IPS DF 6.9 (cell line): ENCODE results near the gene PTPRG.

ENCODE experiments used
- DNase-seq: peaks from one replicate; pipeline ENCODE4 v3.0.0-alpha.2; 2013; ENCODE audit warnings: low read depth, low spot score
- H3K27ac ChIP-seq: one replicate; pipeline ENCODE4 v1.5.1; 2013; ENCODE audit warnings: low read length, control low read depth
- H3K27me3 ChIP-seq: 2 replicates; pipeline ENCODE4 v1.6.1; 2013; ENCODE audit warnings: mild to moderate bottlenecking, low read length; ENCODE audit not compliant: control insufficient read depth, insufficient read depth
- H3K36me3 ChIP-seq: 2 replicates; pipeline ENCODE4 v1.6.1; 2013; ENCODE audit warnings: low read length; ENCODE audit not compliant: control insufficient read depth, insufficient read depth
- H3K4me1 ChIP-seq: 2 replicates; pipeline ENCODE4 v1.6.1; 2013; ENCODE audit warnings: low read length; ENCODE audit not compliant: control insufficient read depth, insufficient read depth
- H3K4me3 ChIP-seq: 2 replicates; pipeline ENCODE4 v1.5.1; 2013; ENCODE audit warnings: mild to moderate bottlenecking, low read length
- H3K9me3 ChIP-seq: 2 replicates; pipeline ENCODE4 v1.6.1; 2013; ENCODE audit warnings: low read length, inconsistent platforms; ENCODE audit not compliant: control insufficient read depth, insufficient read depth
- WGBS: extraction: QIAGEN DNeasy Blood & Tissue Kit; methylation state at CpG from one replicate; pipeline ENCODE4 v1.1.7; 2013; ENCODE audit warnings: mixed read lengths, missing lambda C conversion rate; ENCODE audit not compliant: insufficient read length, insufficient coverage; 5-methylcytosine and 5-hydroxymethylcytosine counted together

Gene PTPRG

GRCh38 chr3:61928776-61929314 is 367.5 kb downstream of the PTPRG start:
- no peak for DNase-seq
- H3K27me3 ChIP-seq, result no peaks in the 10 kb centered on the region
- H3K4me3 ChIP-seq, result no peak overlapping the region
- H3K9me3 ChIP-seq, result no peaks in the 10 kb centered on the region
- no CpG with 5 or more reads among the region's 4 CpGs for WGBS
- H3K27ac ChIP-seq, result no peak overlapping the region
- peaks cover 6% of the 10 kb centered on the region; the same call in 1 of the 2 replicates for H3K4me1 ChIP-seq
- no peaks in the 10 kb centered on the region for H3K36me3 ChIP-seq

DNA sequence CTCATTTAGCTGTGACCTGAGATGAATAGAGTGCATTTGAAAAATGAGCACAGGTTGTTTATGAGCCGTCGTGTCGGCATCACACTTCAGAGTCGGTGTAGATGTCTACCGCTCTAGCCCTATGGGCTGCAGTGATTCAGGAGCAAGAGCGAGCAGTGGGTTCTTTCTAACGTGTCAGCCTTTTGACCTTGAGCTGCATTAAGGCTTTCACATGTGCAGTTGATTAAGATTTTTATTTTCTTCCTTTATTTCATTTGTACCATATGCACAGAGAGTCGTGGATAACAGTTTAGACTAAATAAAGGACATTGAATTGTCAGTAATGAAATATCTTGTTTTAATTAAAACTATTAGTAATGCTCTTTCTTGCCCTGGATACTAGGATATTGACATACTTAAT is 368.2 kb downstream of the PTPRG start:
- no peak overlapping the region for H3K4me3 ChIP-seq
- H3K9me3 ChIP-seq, result no peaks in the 10 kb centered on the region
- H3K4me1 ChIP-seq, result 0 out of 2 replicates have a peak, but pooled peaks cover 4% of the 10 kb centered on the region
- H3K36me3 ChIP-seq, result no peaks in the 10 kb centered on the region
- no peak overlapping the region for H3K27ac ChIP-seq
- DNase-seq, result no peak
- H3K27me3 ChIP-seq, result no peaks in the 10 kb centered on the region
- WGBS, result no CpG with 5 or more reads among the region's 8 CpGs

DNA sequence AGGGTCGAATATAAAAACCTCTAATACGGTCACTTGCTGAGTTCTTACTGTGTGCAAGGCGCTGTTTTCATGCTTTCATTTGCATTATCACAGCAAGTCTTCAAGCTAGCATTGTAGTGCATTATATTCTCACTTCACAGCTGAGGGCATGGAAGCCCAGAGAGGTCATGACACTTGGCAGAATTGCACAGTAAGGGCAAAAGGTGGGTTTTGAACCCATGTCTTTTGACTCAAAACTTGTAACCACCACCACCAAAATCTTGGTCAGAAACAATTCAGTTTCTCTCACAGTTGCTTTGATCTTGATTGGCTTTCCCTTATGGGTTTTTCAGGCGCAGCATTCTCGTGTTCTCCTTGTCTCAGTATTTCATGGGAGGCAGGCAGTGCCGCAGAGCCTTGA is 371.1 kb downstream of the PTPRG start:
- H3K27ac ChIP-seq, result no peak overlapping the region
- H3K4me1 ChIP-seq, result peaks cover 3% of the 10 kb centered on the region; the same call in 1 of the 2 replicates
- no peaks in the 10 kb centered on the region for H3K27me3 ChIP-seq
- no CpG with 5 or more reads among the region's 6 CpGs for WGBS
- H3K9me3 ChIP-seq, result no peaks in the 10 kb centered on the region
- no peak for DNase-seq
- no peaks in the 10 kb centered on the region for H3K36me3 ChIP-seq
- H3K4me3 ChIP-seq, result no peak overlapping the region

DNA sequence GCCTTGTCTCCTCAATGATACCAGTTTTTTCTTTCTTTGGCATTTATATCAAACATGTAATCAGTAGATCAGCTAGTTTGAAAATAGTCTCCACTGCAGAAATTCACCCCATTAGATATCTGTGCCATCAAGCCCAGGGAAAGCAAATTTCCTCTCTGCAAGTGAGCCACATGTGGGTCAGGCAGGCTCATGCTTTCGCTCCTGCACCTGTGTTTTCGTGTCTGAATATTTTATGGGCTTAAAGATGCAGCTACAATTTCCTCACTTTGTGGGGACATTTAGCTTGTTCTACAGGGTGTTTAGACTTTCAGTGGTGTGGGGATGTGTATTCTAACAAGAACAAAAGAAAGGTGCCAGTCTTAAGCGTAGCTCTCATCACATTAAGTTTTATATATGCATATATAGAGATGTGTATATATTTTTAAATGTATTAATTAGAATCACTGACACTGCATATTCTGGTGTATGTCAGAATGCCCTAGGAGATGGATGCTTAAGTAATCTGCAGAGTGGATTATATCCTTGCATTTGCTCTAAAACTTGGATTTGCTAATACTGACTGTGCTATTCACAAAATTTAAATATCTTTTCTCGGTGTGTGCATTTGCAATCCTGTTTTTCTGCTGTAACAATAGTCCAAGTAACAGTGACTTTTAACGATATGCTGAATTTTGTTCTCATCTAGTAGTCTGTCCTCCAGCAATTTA is 372.6 kb downstream of the PTPRG start:
- DNase-seq, result no peak
- no CpG with 5 or more reads among the region's 5 CpGs for WGBS
- peaks cover 3% of the 10 kb centered on the region; the same call in 1 of the 2 replicates for H3K4me1 ChIP-seq

GRCh38 chr3:61934505-61934871 is 373.1 kb downstream of the PTPRG start:
- H3K27me3 ChIP-seq, result no peaks in the 10 kb centered on the region
- no peaks in the 10 kb centered on the region for H3K36me3 ChIP-seq
- H3K4me1 ChIP-seq, result peaks cover 3% of the 10 kb centered on the region; the same call in 1 of the 2 replicates
- no CpG with 5 or more reads among the region's 1 CpG for WGBS
- H3K4me3 ChIP-seq, result no peak overlapping the region
- no peak overlapping the region for H3K27ac ChIP-seq
- H3K9me3 ChIP-seq, result no peaks in the 10 kb centered on the region
- no peak for DNase-seq

More for the DNA sequence above, 372.6 kb downstream of the PTPRG start:
- no peaks in the 10 kb centered on the region for H3K27me3 ChIP-seq
- no peaks in the 10 kb centered on the region for H3K36me3 ChIP-seq
- no peak overlapping the region for H3K27ac ChIP-seq
- H3K4me3 ChIP-seq, result no peak overlapping the region
- no peaks in the 10 kb centered on the region for H3K9me3 ChIP-seq

GRCh38 chr3:61935814-61936213 is 374.4 kb downstream of the PTPRG start:
- Histone ChIP-seq H3K4me1 (peaks cover 3% of the 10 kb centered on the region; the same call in 1 of the 2 replicates), H3K9me3 (no peaks in the 10 kb centered on the region), H3K4me3 (no peak overlapping the region), H3K27me3 (no peaks in the 10 kb centered on the region), H3K36me3 (no peaks in the 10 kb centered on the region), H3K27ac (no peak overlapping the region)
- no peak for DNase-seq
- no CpG with 5 or more reads among the region's 3 CpGs for WGBS

DNA sequence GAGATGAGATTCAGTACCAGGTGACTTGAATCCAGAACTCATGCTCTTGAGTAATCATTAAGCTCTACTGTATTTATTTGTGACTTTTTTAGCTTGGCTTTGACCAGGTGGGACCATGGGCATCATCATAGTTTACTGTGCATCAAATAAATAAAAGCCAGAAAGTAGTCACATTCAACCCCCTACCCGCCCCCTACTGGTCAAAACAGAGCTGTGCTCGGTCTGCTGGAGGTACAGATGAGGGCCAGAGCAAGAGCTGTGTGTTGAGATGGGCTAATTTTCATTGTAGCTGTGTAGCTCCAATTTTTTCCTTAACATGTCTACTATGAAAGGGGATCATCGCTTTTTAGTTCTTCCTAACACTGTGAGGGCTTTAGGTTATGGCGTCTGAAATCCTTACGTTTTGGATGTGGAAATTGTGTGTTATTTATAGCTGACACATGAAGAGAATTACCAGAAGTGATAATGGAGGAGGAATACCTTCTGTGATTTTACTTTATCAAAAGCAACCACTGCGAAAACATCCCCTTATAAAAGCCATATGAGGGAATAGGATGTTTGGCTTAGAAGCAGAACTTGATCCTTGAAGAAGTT is 375.1 kb downstream of the PTPRG start:
- Histone ChIP-seq H3K9me3 (no peaks in the 10 kb centered on the region), H3K4me1 (peaks cover 2% of the 10 kb centered on the region; the same call in 1 of the 2 replicates), H3K36me3 (no peaks in the 10 kb centered on the region), H3K27me3 (no peaks in the 10 kb centered on the region), H3K4me3 (no peak overlapping the region), H3K27ac (no peak overlapping the region)
- DNase-seq, result no peak
- no CpG with 5 or more reads among the region's 6 CpGs for WGBS

DNA sequence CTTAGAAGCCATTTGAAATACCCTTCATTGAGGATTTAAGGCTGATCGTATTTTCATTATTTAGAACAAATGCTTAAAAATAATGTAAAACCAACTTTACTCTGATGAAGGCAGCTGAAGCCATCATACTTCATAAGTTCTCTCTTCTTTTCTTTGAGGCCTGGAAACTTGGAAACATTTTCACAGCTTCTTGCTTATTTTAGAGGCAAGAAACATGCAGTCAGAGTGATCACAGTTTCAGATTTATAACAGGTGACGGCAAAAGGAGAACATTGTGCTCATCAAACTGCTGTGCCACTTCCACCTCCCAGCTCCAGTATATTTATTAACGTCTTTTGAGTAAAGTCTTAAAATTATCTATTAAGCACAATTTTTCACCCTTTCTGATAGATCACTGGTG is 376.1 kb downstream of the PTPRG start:
- no CpG with 5 or more reads among the region's 3 CpGs for WGBS
- Histone ChIP-seq H3K4me3 (no peak overlapping the region), H3K27ac (no peak overlapping the region), H3K27me3 (no peaks in the 10 kb centered on the region), H3K4me1 (peaks cover under 1% of the 10 kb centered on the region; the same call in 1 of the 2 replicates), H3K36me3 (no peaks in the 10 kb centered on the region), H3K9me3 (no peaks in the 10 kb centered on the region)
- DNase-seq, result no peak

DNA sequence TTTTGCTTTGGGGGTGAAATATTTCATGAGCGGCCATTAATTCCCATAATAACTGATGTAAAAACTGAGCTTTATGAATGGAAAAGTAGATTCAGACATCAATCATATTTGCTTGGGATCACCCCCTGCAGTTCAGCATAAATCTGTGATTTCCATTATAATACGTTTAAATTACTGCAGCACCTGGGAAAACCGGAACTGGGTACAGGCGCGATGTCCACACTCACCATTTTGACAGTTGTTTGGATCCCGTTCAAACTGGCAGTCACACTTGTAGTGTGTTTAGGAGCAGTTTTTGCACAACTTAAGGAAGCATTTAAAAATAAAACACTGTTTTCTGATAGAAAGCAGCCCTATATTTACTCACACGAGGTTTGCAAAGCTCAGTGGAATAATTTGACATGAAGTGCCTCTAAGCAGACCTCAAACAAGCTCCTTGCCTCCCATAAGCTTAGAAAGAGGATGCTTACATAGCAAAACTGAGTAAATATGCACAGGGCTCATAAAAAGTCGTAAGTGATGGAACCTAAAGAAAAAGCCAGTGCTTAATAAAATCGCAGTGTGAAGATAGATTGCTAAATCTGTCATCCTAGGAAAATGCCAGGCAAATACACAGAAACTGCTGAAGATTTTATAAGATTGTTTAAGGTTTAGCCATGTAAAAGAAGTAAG is 377.6 kb downstream of the PTPRG start:
- no peak overlapping the region for H3K27ac ChIP-seq
- no peak for DNase-seq
- WGBS, result no CpG with 5 or more reads among the region's 9 CpGs
- H3K36me3 ChIP-seq, result no peaks in the 10 kb centered on the region
- peaks cover 2% of the 10 kb centered on the region for H3K4me1 ChIP-seq
- H3K4me3 ChIP-seq, result no peak overlapping the region
- H3K9me3 ChIP-seq, result no peaks in the 10 kb centered on the region
- H3K27me3 ChIP-seq, result no peaks in the 10 kb centered on the region

- WGBS, result no CpG with 5 or more reads among the region's 2 CpGs
- H3K27ac ChIP-seq, result no peak overlapping the region
- DNase-seq, result no peak
These were observed 378.9 kb downstream of the PTPRG start for GRCh38 chr3:61940236-61940635.

More at GRCh38 chr3:61940236-61940635, 378.9 kb downstream of the PTPRG start:
- H3K9me3 ChIP-seq, result no peaks in the 10 kb centered on the region
- H3K4me1 ChIP-seq, result peaks cover 4% of the 10 kb centered on the region
- no peaks in the 10 kb centered on the region for H3K27me3 ChIP-seq
- no peaks in the 10 kb centered on the region for H3K36me3 ChIP-seq
- no peak overlapping the region for H3K4me3 ChIP-seq
